H9 (cell line): ENCODE data around the gene ZDHHC19. TPM values are rescaled to one million over a fixed set of nuclear protein-coding genes. Genes with fewer than 3 reads are reported as not detected.

ENCODE experiments used
- DNase-seq: peaks from one replicate; pipeline ENCODE4 v3.0.0-alpha.2; 2017
- H2AFZ ChIP-seq: one replicate; pipeline ENCODE4 v1.6.1; 2013; ENCODE audit warnings: mild to moderate bottlenecking, low read length, control low read depth, moderate library complexity
- H2AK5ac ChIP-seq: 2 replicates; pipeline ENCODE4 v1.6.1; 2013; ENCODE audit warnings: low read length, control low read depth, mixed read lengths; ENCODE audit not compliant: insufficient read length
- H2BK120ac ChIP-seq: one replicate; pipeline ENCODE4 v1.6.1; 2013; ENCODE audit warnings: low read depth, mild to moderate bottlenecking, low read length, control low read depth, inconsistent platforms; ENCODE audit not compliant: poor library complexity, severe bottlenecking
- H2BK12ac ChIP-seq: 2 replicates; pipeline ENCODE4 v1.6.1; 2013; ENCODE audit warnings: low read length, control low read depth, mixed read lengths, low read depth; ENCODE audit not compliant: insufficient read length
- H2BK15ac ChIP-seq: 2 replicates; pipeline ENCODE4 v1.6.1; 2013; ENCODE audit warnings: low read depth, low read length, control low read depth
- H2BK20ac ChIP-seq: one replicate; pipeline ENCODE4 v1.6.1; 2013; ENCODE audit warnings: low read depth, mild to moderate bottlenecking, low read length, control low read depth, inconsistent platforms; ENCODE audit not compliant: poor library complexity, severe bottlenecking
- H2BK5ac ChIP-seq: 2 replicates; pipeline ENCODE4 v1.6.1; 2013; ENCODE audit warnings: low read length, control low read depth, mixed read lengths; ENCODE audit not compliant: insufficient read length
- H3K14ac ChIP-seq: 2 replicates; pipeline ENCODE4 v1.6.1; 2013; ENCODE audit warnings: low read length, control low read depth; ENCODE audit not compliant: insufficient read depth
- H3K18ac ChIP-seq: 2 replicates; pipeline ENCODE4 v1.6.1; 2013; ENCODE audit warnings: low read depth, mild to moderate bottlenecking, mixed read lengths, low read length, control low read depth; ENCODE audit not compliant: insufficient read length
- H3K23ac ChIP-seq: 2 replicates; pipeline ENCODE4 v1.6.1; 2013; ENCODE audit warnings: low read length, control low read depth, mixed read lengths, low read depth; ENCODE audit not compliant: insufficient read length
- H3K23me2 ChIP-seq: 2 replicates; pipeline ENCODE4 v1.6.1; 2013; ENCODE audit warnings: low read depth, mild to moderate bottlenecking, mixed read lengths, low read length, control low read depth; ENCODE audit not compliant: insufficient read length, poor library complexity, severe bottlenecking
- H3K27ac ChIP-seq: 2 replicates; pipeline ENCODE4 v1.5.1; 2013; ENCODE audit warnings: low read length, control low read depth, mixed read lengths, low read depth; ENCODE audit not compliant: insufficient read length
- H3K27me3 ChIP-seq: 2 replicates; pipeline ENCODE4 v1.6.1; 2013; ENCODE audit warnings: low read length, control low read depth, inconsistent platforms; ENCODE audit not compliant: insufficient read depth
- H3K4ac ChIP-seq: 2 replicates; pipeline ENCODE4 v1.6.1; 2013; ENCODE audit warnings: low read depth, mild to moderate bottlenecking, control low read depth, inconsistent platforms, low read length, moderate library complexity
- H3K4me1 ChIP-seq: 2 replicates; pipeline ENCODE4 v1.6.1; 2013; ENCODE audit warnings: low read length, control low read depth, inconsistent platforms; ENCODE audit not compliant: insufficient read depth
- H3K4me2 ChIP-seq: 2 replicates; pipeline ENCODE4 v1.6.1; 2013; ENCODE audit warnings: low read length, control low read depth, mixed read lengths; ENCODE audit not compliant: insufficient read length, insufficient read depth
- H3K56ac ChIP-seq: 2 replicates; pipeline ENCODE4 v1.6.1; 2013; ENCODE audit warnings: low read depth, mild to moderate bottlenecking, mixed read lengths, low read length, control low read depth; ENCODE audit not compliant: insufficient read length
- H3K79me1 ChIP-seq: 2 replicates; pipeline ENCODE4 v1.6.1; 2013; ENCODE audit warnings: low read depth, mild to moderate bottlenecking, moderate library complexity, low read length, control low read depth, inconsistent platforms; ENCODE audit not compliant: insufficient read depth, poor library complexity, severe bottlenecking
- H3K79me2 ChIP-seq: 2 replicates; pipeline ENCODE4 v1.6.1; 2013; ENCODE audit warnings: low read length, control low read depth, inconsistent platforms; ENCODE audit not compliant: insufficient read depth
- H3K9ac ChIP-seq: 2 replicates; pipeline ENCODE4 v1.6.1; 2013; ENCODE audit warnings: low read length, control low read depth, mixed read lengths; ENCODE audit not compliant: insufficient read length; ENCODE audit errors: extremely low read depth
- H3K9me3 ChIP-seq: one replicate; pipeline ENCODE4 v1.6.1; 2013; ENCODE audit warnings: low read depth, low read length, inconsistent platforms; ENCODE audit not compliant: control insufficient read depth
- H3T11ph ChIP-seq: one replicate; pipeline ENCODE4 v1.6.1; 2013; ENCODE audit warnings: mild to moderate bottlenecking, low read length, control low read depth, inconsistent platforms
- H4K20me1 ChIP-seq: one replicate; pipeline ENCODE4 v1.6.1; 2013; ENCODE audit not compliant: control insufficient read depth, insufficient read length, insufficient read depth
- H4K5ac ChIP-seq: 2 replicates; pipeline ENCODE4 v1.6.1; 2013; ENCODE audit warnings: low read depth, mild to moderate bottlenecking, mixed read lengths, low read length, control low read depth; ENCODE audit not compliant: insufficient read length
- H4K8ac ChIP-seq: replicated peaks from 2 replicates; pipeline ENCODE4 v1.6.1; 2013; ENCODE audit warnings: low read length, control low read depth, mixed read lengths, low read depth; ENCODE audit not compliant: insufficient read length
- H4K91ac ChIP-seq: 2 replicates; pipeline ENCODE4 v1.6.1; 2013; ENCODE audit warnings: low read depth, mild to moderate bottlenecking, moderate library complexity, mixed read lengths, low read length, control low read depth; ENCODE audit not compliant: insufficient read length
- H3K27ac Mint-ChIP-seq, 3 experiments: 2 replicates in 2 of 3; 3 replicates in 1 of 3; pipeline ENCODE4 v1.8.0; 2020 to 2021; ENCODE audit warnings: mixed read lengths in 3 of 3, mild to moderate bottlenecking in 1 of 3, moderate library complexity in 1 of 3
- H3K27me3 Mint-ChIP-seq: 2 replicates; pipeline ENCODE4 v1.8.0; 2021; ENCODE audit warnings: low read depth, mild to moderate bottlenecking, moderate library complexity, mixed read lengths
- H3K36me3 Mint-ChIP-seq, 3 experiments: 2 replicates in 2 of 3; 3 replicates in 1 of 3; pipeline ENCODE4 v1.8.0; 2020 to 2021; ENCODE audit warnings: low read depth in 3 of 3, mixed read lengths in 3 of 3; ENCODE audit not compliant: insufficient read depth in 1 of 3
- H3K4me1 Mint-ChIP-seq, 2 experiments: 2 replicates each; pipeline ENCODE4 v1.8.0; 2020; ENCODE audit warnings: mixed read lengths in 2 of 2
- H3K4me3 Mint-ChIP-seq, 2 experiments: 2 replicates in 1 of 2; 3 replicates in 1 of 2; pipeline ENCODE4 v1.8.0; 2020 to 2021; ENCODE audit warnings: mild to moderate bottlenecking in 2 of 2, mixed read lengths in 2 of 2, moderate library complexity in 1 of 2
- H3K9me3 Mint-ChIP-seq, 2 experiments: 2 replicates in 1 of 2; 3 replicates in 1 of 2; pipeline ENCODE4 v1.8.0; 2020; ENCODE audit warnings: mild to moderate bottlenecking in 2 of 2, mixed read lengths in 2 of 2, moderate library complexity in 1 of 2
- WGBS: extraction: QIAGEN DNeasy Blood & Tissue Kit; methylation state at CpG from one replicate; pipeline ENCODE4 v1.1.7; 2013; ENCODE audit warnings: missing lambda C conversion rate, low lambda C conversion rate, mixed read lengths; ENCODE audit not compliant: insufficient read length; ENCODE audit errors: extremely low coverage; 5-methylcytosine and 5-hydroxymethylcytosine counted together
- total RNA-seq: library from RNA; stranded (reverse); gene quantifications from 2 replicates; pipeline ENCODE4 v1.2.1, GENCODE V29; 2021
- TF ChIP-seq, protein P1 (sequence below): fragments of 200-600 bp; sonication (generic); conservative IDR thresholded peaks from 3 replicates; pipeline ENCODE4 v1.8.0; 2021; ENCODE audit warnings: antibody characterized with exemption, mild to moderate bottlenecking

ZDHHC19 gene
- total RNA-seq, 1 experiment from 2014 or later: 2.2 TPM

- no peak overlapping the region for H2AK5ac ChIP-seq
- no peak overlapping the region for H4K5ac ChIP-seq
- H4K91ac ChIP-seq: no peak overlapping the region
- H3K9ac ChIP-seq: no peak overlapping the region
- no peak overlapping the region for H3K4ac ChIP-seq
- H3K23me2 ChIP-seq: no peaks in the 10 kb centered on the region
- H3K23ac ChIP-seq: no peak overlapping the region
- DNase-seq: no peak
- no peak overlapping the region for H3K27ac Mint-ChIP-seq
- H4K20me1 ChIP-seq: no peaks in the 10 kb centered on the region
- H3K9me3 Mint-ChIP-seq: no peaks in the 10 kb centered on the region
- peaks cover 5 to 14% of the 10 kb centered on the region in 2 experiments; a peak in 3 of 4 replicates for H3K4me1 Mint-ChIP-seq
- no peaks in the 10 kb centered on the region; the same call in 1 of the 2 replicates for H3K27me3 Mint-ChIP-seq
- H3K79me1 ChIP-seq: no peaks in the 10 kb centered on the region
- no peak overlapping the region for H3K56ac ChIP-seq
- H2AFZ ChIP-seq: no peak overlapping the region
- H3T11ph ChIP-seq: no peak overlapping the region
- no peaks in the 10 kb centered on the region for H3K79me2 ChIP-seq
- H4K8ac ChIP-seq: no peak overlapping the region
- no peaks in the 10 kb centered on the region for H3K4me1 ChIP-seq
- H3K36me3 Mint-ChIP-seq: no peaks in the 10 kb centered on the region
- no peak overlapping the region for H2BK15ac ChIP-seq
- H3K27ac ChIP-seq: no peak overlapping the region
- TF ChIP-seq, protein P1, sequence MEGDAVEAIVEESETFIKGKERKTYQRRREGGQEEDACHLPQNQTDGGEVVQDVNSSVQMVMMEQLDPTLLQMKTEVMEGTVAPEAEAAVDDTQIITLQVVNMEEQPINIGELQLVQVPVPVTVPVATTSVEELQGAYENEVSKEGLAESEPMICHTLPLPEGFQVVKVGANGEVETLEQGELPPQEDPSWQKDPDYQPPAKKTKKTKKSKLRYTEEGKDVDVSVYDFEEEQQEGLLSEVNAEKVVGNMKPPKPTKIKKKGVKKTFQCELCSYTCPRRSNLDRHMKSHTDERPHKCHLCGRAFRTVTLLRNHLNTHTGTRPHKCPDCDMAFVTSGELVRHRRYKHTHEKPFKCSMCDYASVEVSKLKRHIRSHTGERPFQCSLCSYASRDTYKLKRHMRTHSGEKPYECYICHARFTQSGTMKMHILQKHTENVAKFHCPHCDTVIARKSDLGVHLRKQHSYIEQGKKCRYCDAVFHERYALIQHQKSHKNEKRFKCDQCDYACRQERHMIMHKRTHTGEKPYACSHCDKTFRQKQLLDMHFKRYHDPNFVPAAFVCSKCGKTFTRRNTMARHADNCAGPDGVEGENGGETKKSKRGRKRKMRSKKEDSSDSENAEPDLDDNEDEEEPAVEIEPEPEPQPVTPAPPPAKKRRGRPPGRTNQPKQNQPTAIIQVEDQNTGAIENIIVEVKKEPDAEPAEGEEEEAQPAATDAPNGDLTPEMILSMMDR: no peak
- H3K4me2 ChIP-seq: no peak overlapping the region
- WGBS: no CpG with 5 or more reads among the region's 14 CpGs
- no peak overlapping the region for H2BK5ac ChIP-seq
- no peak overlapping the region for H3K18ac ChIP-seq
- H2BK20ac ChIP-seq: no peak overlapping the region
- H2BK12ac ChIP-seq: no peak overlapping the region
- H3K14ac ChIP-seq: no peak overlapping the region
- no peak overlapping the region for H3K4me3 Mint-ChIP-seq
- no peak overlapping the region for H2BK120ac ChIP-seq
- H3K9me3 ChIP-seq: no peaks in the 10 kb centered on the region
- no peaks in the 10 kb centered on the region for H3K27me3 ChIP-seq
Measured at GRCh38 chr3:196195664-196196265, 15.4 kb downstream of the ZDHHC19 start.
